Daoy (cell line): ENCODE results near the gene MRPL17. TPM values are rescaled to one million over a fixed set of nuclear protein-coding genes. Genes with fewer than 3 reads are reported as not detected.

Experiments
- DNase-seq: peaks from one replicate; pipeline ENCODE4 v3.0.0-alpha.2; 2015; ENCODE audit warnings: low read depth
- total RNA-seq: library from RNA; depleted of rRNA; stranded (reverse); fragments of >200 nt; shearing (Covaris generic); gene quantifications from 2 replicates; pipeline ENCODE4 v1.2.3, GENCODE V29; 2014; rRNA removed

The MRPL17 gene
- total RNA-seq, 1 experiment from 2014 or later: 95.5 TPM

DNA sequence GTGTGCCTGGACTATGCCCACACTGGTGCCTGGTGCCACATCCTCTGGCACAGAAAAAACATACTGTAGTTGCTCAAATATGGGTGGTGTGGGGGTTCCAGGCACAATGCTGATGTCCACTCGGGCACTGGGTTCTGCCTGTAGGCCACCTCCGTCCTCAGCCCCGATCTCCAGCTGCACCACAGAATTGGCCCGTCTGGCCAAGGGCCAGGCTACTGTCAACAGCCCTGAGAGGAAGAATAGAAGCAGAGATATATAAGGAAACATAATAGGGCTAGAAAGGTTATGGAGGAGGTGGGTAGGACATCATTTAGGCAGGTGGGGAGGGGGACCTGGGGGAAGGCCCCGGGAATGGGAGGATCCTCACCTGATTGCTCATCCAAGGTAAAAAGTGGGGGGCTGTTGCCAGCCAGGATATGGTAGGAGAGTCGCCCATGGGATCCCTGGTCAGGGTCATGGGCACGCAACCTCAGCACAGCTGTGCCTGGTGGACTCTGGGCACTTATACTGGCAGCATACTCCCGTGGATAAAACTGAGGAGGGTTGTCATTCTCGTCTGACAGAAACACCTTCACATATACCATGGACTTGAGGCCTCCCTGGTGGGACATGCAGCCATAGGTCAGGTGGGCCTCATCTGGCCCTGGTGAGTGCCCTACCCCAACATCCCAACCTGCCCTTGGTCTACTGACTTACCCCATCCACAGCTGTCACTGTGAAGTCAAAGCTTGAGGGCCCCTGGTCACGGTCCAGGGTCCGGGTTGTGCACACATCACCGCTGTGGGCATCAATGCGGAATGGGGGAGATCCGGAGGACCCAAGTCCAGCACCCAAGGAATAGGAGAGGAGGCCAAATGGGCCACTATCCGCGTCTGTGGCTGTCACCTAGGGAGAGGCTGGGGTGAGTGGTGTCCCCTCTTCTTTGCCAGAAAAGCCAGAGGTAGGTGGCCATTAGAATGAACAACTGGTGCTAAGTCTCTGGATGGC is 49.4 kb downstream of the MRPL17 start:
- DNase-seq: no peak

- no peak for DNase-seq
These were observed 50.7 kb downstream of the MRPL17 start for GRCh38 chr11:6632116-6633073.

GRCh38 chr11:6631361-6631890 is 51.7 kb downstream of the MRPL17 start:
- DNase-seq: no peak

DNA sequence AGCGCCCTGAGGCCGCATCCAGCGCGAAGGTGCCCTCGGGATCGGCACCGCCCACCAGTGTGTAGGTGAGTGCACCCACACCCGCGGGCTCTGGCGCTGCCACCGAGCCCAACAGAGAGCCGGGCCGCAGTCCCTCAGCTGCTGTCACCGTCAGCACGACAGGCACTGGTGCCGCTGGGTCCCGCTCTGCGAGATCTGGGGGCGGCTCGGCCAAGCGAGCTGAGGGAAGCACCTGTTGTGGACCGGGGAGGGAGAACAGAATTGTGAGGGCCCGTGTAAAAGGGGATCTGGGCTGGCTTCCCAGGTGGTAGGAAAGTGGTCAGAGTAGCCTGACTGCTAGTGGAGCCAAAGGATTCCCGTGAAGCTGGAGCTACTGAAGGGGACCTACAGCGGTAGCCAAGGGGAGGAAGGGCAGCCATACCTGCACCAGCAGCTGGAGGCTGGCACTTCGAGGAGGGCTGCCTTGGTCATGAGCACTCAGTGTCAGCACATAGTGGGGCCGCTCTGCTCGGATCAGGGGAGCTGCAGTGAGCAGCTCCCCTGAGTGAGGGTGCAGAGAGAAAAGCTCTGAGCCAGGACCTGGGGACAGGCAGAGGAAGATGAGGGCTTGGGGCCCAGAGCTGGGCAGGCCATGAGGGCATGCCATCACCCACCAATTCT is 52.4 kb downstream of the MRPL17 start:
- DNase-seq: no peak

Other genes starting within 250 kb of the MRPL17 start
- 0.06 TPM in 1 of 2 replicates, not detected in the other for gene HPX, start 242.4 kb downstream of the MRPL17 start, total RNA-seq
- 9.4 and 16.4 TPM in 2 replicates for gene TRIM3, start 209.4 kb downstream of the MRPL17 start, total RNA-seq
- gene ARFIP2, start 202.0 kb downstream of the MRPL17 start, total RNA-seq: 42.5 and 58.7 TPM in 2 replicates
- 24.7 and 43.4 TPM in 2 replicates for gene TIMM10B, start 201.8 kb downstream of the MRPL17 start, total RNA-seq
- 3.6 and 4.2 TPM in 2 replicates for gene DNHD1, start 186.1 kb downstream of the MRPL17 start, total RNA-seq
- gene RRP8, start 79.7 kb downstream of the MRPL17 start, total RNA-seq: 17.4 and 17.9 TPM in 2 replicates
- gene ILK, start 79.6 kb downstream of the MRPL17 start, total RNA-seq: 120 and 140 TPM in 2 replicates
- gene TAF10, start 71.1 kb downstream of the MRPL17 start, total RNA-seq: 53.0 and 57.0 TPM in 2 replicates
- 2.5 and 14.9 TPM in 2 replicates for gene TPP1, start 63.9 kb downstream of the MRPL17 start, total RNA-seq
- 0.74 and 1.3 TPM in 2 replicates for gene DCHS1, start 27.5 kb downstream of the MRPL17 start, total RNA-seq
- 0.03 TPM in 1 of 2 replicates, not detected in the other for gene OR2AG2, start 88.6 kb upstream of the MRPL17 start, total RNA-seq
- gene OR2AG1, start 99.7 kb upstream of the MRPL17 start, total RNA-seq: not detected in 2 replicates
- 0.06 TPM in 1 of 2 replicates, not detected in the other for gene OR6A2, start 116.3 kb upstream of the MRPL17 start, total RNA-seq
- not detected in 2 replicates for gene OR10A5, start 162.3 kb upstream of the MRPL17 start, total RNA-seq
- not detected in 2 replicates for gene OR10A2, start 179.7 kb upstream of the MRPL17 start, total RNA-seq
- not detected in 2 replicates for gene OR10A4, start 193.3 kb upstream of the MRPL17 start, total RNA-seq
- gene OR2D2, start 209.2 kb upstream of the MRPL17 start, total RNA-seq: not detected in 2 replicates
- not detected in 2 replicates for gene OR2D3, start 237.7 kb upstream of the MRPL17 start, total RNA-seq
- gene ZNF215, start 243.1 kb upstream of the MRPL17 start, total RNA-seq: 3.8 and 5.5 TPM in 2 replicates